CD4-positive, CD25-positive, alpha-beta regulatory T cell (primary cell): ENCODE results near the gene UFD1. TPM values are rescaled to one million over a fixed set of nuclear protein-coding genes. Genes with fewer than 3 reads are reported as not detected.

Experiments used
- ATAC-seq, 2 donors: fragments of 150-1000 bp; cut with Tn5 transposase; one replicate each; pipeline ENCODE4 v1.10.0; 2021; ENCODE audit warnings: low read depth in 2 of 2, moderate number of reproducible peaks in 2 of 2, moderate library complexity in 1 of 2
- DNase-seq, 3 donors: peaks; one replicate each; pipeline versions ENCODE4 v3.0.0 to v3.0.0-alpha.2; 2012 to 2022; ENCODE audit warnings: mixed read lengths in 1 of 3
- H3K27ac ChIP-seq: one replicate; pipeline ENCODE4 v1.7.0; 2013; ENCODE audit warnings: mild to moderate bottlenecking, low read length; ENCODE audit not compliant: insufficient read depth, poor library complexity, severe bottlenecking
- H3K27me3 ChIP-seq: one replicate; pipeline ENCODE4 v1.7.0; 2013; ENCODE audit warnings: low read length; ENCODE audit not compliant: control insufficient read depth, insufficient read depth
- H3K36me3 ChIP-seq: one replicate; pipeline ENCODE4 v1.7.0; 2013; ENCODE audit warnings: mild to moderate bottlenecking, low read length, moderate library complexity; ENCODE audit not compliant: control insufficient read depth, insufficient read depth
- H3K4me1 ChIP-seq: 2 replicates; pipeline ENCODE4 v1.7.0; 2013; ENCODE audit warnings: mild to moderate bottlenecking, low read length; ENCODE audit not compliant: insufficient read depth, control insufficient read depth, poor library complexity, severe bottlenecking
- H3K4me3 ChIP-seq: one replicate; pipeline ENCODE4 v1.7.0; 2013; ENCODE audit warnings: low read depth, mild to moderate bottlenecking, low read length, moderate library complexity
- H3K9me3 ChIP-seq, 2 experiments: 1 replicate in 1 of 2; 2 replicates in 1 of 2; pipeline ENCODE4 v1.7.0; 2013; ENCODE audit warnings: low read length in 2 of 2, mild to moderate bottlenecking in 1 of 2, moderate library complexity in 1 of 2; ENCODE audit not compliant: control insufficient read depth in 2 of 2
- H3K27ac Mint-ChIP-seq, 3 donors: one replicate each; pipeline ENCODE4 v1.8.0; 2020 to 2022; ENCODE audit warnings: mild to moderate bottlenecking in 3 of 3, mixed read lengths in 3 of 3, moderate library complexity in 2 of 3
- H3K27me3 Mint-ChIP-seq: one replicate; pipeline ENCODE4 v1.8.0; 2022; ENCODE audit warnings: mild to moderate bottlenecking, mixed read lengths
- H3K36me3 Mint-ChIP-seq: one replicate; pipeline ENCODE4 v1.8.0; 2020; ENCODE audit warnings: mixed read lengths
- H3K4me1 Mint-ChIP-seq, 4 donors: one replicate each; pipeline ENCODE4 v1.8.0; 2020 to 2022; ENCODE audit warnings: mixed read lengths in 4 of 4, mild to moderate bottlenecking in 1 of 4
- H3K4me3 Mint-ChIP-seq, 4 donors: one replicate each; pipeline ENCODE4 v1.8.0; 2020 to 2022; ENCODE audit warnings: mild to moderate bottlenecking in 4 of 4, mixed read lengths in 4 of 4, moderate library complexity in 3 of 4
- H3K9me3 Mint-ChIP-seq, 7 donors: one replicate each; pipeline ENCODE4 v1.8.0; 2020 to 2022; ENCODE audit warnings: mixed read lengths in 7 of 7, mild to moderate bottlenecking in 3 of 7, moderate library complexity in 2 of 7
- polyA plus RNA-seq, 4 donors: library from polyadenylated mRNA; unstranded; fragments of 300-500 nt; fragmentation: Illumina TruSeq; gene quantifications; one replicate each; pipeline ENCODE4 v1.2.3, GENCODE V29; 2021
- total RNA-seq: library from RNA; stranded (reverse); gene quantifications from one replicate; pipeline ENCODE4 v1.2.3, GENCODE V29; 2022

Gene UFD1
- total and polyA plus RNA-seq, 5 donors from 2014 or later = 97.7 to 146 (median 113) TPM

DNA sequence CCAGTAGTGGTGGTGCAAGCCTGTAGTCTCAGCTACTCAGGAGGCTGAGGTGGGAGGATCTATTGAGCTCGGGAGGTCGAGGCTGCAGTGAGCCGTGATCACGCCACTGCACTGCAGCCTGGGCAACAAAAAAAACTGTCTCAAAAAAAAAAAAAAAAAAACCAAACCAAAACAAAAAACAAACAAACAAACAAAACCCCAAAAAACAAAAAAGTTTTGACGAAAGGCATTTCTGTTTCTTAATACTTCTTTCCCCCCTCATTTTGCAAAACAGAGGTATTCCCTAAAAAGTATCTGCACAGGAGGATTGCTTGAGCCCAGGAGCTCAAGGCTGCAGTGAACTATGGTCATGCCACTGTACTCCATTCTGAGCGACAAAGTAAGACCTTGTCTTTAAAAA lies 58.7 kb downstream of the UFD1 start:
- H3K4me3 Mint-ChIP-seq = peak overlapping the region; percentile 52 to 85 (median 77)
- H3K36me3 ChIP-seq = peaks cover 5% of the 10 kb centered on the region
- peaks cover 19 to 86% (median 66%) of the 10 kb centered on the region in 4 donors for H3K4me1 Mint-ChIP-seq
- peaks cover 40% of the 10 kb centered on the region for H3K4me1 ChIP-seq
- DNase-seq = no peak
- H3K27me3 ChIP-seq = no peaks in the 10 kb centered on the region
- no peaks in the 10 kb centered on the region for H3K36me3 Mint-ChIP-seq
- H3K27me3 Mint-ChIP-seq = no peaks in the 10 kb centered on the region
- peak overlapping the region; percentile 79 for H3K27ac ChIP-seq
- ATAC-seq = no peak
- H3K9me3 Mint-ChIP-seq = no peaks in the 10 kb centered on the region
- H3K27ac Mint-ChIP-seq = peak overlapping the region; percentile 88 to 95 (median 93)
- H3K4me3 ChIP-seq = no peak overlapping the region
- no peaks in the 10 kb centered on the region for H3K9me3 ChIP-seq

DNA sequence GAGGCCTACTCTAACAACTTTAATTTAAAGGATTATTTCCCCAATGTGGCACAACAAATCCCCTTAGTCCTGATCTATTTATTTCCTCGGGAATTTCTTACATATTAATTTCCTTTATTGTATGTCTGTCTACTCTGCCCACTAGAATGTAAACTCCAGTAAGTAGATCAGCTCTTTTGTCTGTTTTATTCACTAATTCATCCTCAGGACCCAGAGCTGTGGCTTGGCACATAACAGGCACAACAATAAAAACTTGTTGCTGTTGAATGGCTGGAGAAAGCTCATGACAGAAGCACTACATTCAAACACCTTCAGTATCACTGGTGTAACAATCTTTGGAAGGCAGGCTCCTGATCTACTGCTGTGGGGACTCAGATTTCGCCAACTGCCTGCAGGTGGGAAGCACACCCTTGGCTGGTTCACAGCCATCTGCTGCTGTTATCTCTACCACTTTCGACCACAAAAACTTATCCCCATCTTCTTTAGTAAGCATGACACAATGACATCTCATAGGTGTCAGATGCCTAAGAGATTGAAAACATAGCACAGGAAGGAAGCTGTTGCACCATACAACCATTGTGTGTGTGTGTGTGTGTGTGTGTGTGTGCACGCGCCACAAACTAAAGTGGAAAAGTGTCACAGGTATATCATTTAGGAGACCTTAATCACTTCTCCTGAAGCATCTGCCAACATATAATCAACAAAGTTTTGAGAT lies 59.4 kb downstream of the UFD1 start:
- Histone ChIP-seq H3K4me1 (peaks cover 40% of the 10 kb centered on the region), H3K27me3 (no peaks in the 10 kb centered on the region), H3K27ac (peak overlapping the region; percentile 79), H3K4me3 (peak overlapping the region; percentile 57), H3K9me3 (no peaks in the 10 kb centered on the region), H3K36me3 (no peaks in the 10 kb centered on the region)
- H3K4me1 Mint-ChIP-seq = peaks cover 19 to 84% (median 66%) of the 10 kb centered on the region in 4 donors
- DNase-seq (peak in 2 of 3 donors; percentile 59 to 86), ATAC-seq (peak; percentile 74 to 84)
- H3K27ac Mint-ChIP-seq = peak overlapping the region; percentile 88 to 95 (median 93)
- H3K9me3 Mint-ChIP-seq = no peaks in the 10 kb centered on the region
- H3K4me3 Mint-ChIP-seq = peak overlapping the region; percentile 52 to 81 (median 62)
- no peaks in the 10 kb centered on the region for H3K27me3 Mint-ChIP-seq
- no peaks in the 10 kb centered on the region for H3K36me3 Mint-ChIP-seq

DNA sequence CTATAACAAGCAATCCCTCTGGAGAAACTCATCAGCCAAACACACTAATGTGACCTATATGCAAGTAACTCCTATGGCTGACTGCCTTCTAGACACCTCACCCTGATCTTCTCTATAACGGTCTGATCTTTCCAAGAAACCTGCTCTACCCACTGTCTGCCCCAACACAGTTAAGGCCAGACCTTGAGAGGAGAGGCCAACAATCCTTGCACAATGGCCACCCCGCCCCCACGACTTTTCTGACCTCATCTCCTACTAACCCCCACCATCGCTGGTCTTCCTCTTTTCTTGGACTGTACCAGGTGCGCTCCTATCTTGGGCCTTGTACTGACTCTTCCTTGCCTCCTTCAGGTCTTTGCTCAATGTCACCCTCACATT lies 59.9 kb downstream of the UFD1 start:
- peak overlapping the region; percentile 57 for H3K4me3 ChIP-seq
- H3K27ac ChIP-seq = peak overlapping the region; percentile 79
- no peaks in the 10 kb centered on the region for H3K36me3 ChIP-seq
- DNase-seq (peak in 1 of 3 donors; percentile 17), ATAC-seq (no peak)
- H3K36me3 Mint-ChIP-seq = peaks cover 2% of the 10 kb centered on the region
- no peaks in the 10 kb centered on the region for H3K27me3 ChIP-seq
- no peaks in the 10 kb centered on the region for H3K27me3 Mint-ChIP-seq
- H3K9me3 ChIP-seq = no peaks in the 10 kb centered on the region
- peaks cover 39% of the 10 kb centered on the region for H3K4me1 ChIP-seq
- peak overlapping the region; percentile 88 to 95 (median 93) for H3K27ac Mint-ChIP-seq
- H3K4me3 Mint-ChIP-seq = peak overlapping the region; percentile 52 to 81 (median 62)
- H3K9me3 Mint-ChIP-seq = no peaks in the 10 kb centered on the region
- peaks cover 21 to 81% (median 64%) of the 10 kb centered on the region in 4 donors for H3K4me1 Mint-ChIP-seq

DNA sequence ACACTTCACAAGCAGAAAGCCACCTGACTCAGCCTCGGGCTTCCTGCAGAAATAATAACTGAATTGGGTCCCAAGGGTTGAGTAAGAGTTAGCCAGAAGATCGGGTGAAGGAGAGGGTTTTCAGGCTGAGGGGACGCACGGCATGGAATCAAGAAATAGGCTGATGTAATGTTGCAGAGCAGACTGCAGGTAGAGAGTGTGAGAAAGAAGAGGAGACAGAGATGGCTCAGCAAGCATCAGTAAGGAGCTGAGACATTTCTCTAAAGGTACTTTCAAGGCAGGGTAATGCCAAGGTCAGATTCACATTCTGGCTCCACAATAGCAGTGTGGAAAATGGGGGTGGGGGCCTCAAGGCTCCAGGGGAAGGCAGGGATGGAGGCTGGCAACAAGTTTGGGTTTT lies 66.1 kb downstream of the UFD1 start:
- H3K4me3 Mint-ChIP-seq = no peak overlapping the region
- no peaks in the 10 kb centered on the region for H3K9me3 Mint-ChIP-seq
- peaks cover 26% of the 10 kb centered on the region for H3K36me3 ChIP-seq
- peaks cover 8 to 47% (median 31%) of the 10 kb centered on the region in 4 donors for H3K4me1 Mint-ChIP-seq
- peaks cover 12% of the 10 kb centered on the region for H3K36me3 Mint-ChIP-seq
- no peaks in the 10 kb centered on the region for H3K9me3 ChIP-seq
- no peak overlapping the region for H3K4me3 ChIP-seq
- no peaks in the 10 kb centered on the region for H3K4me1 ChIP-seq
- DNase-seq (no peak), ATAC-seq (no peak)
- no peak overlapping the region for H3K27ac ChIP-seq
- no peaks in the 10 kb centered on the region for H3K27me3 ChIP-seq
- H3K27ac Mint-ChIP-seq = peak overlapping the region; percentile 28 to 83 (median 79)
- no peaks in the 10 kb centered on the region for H3K27me3 Mint-ChIP-seq

DNA sequence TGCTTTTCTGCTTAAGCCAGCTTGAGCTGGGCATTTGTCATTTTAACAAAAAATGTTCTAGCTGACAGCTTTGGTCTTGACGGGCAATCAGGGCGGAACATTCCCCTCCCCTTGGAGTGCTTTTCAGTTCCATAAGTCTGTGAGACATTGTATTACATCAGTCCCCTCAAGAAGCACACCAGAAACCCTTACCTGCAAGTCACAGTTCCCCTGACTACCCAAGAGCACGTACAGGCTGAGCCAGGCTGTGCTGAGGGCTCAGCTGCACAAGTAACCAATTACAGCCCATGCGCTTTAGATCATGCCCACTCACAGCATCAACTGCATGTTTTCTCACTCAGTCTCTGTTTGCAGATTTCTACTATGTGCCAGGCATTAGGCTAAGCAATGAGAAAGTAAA lies 66.5 kb downstream of the UFD1 start:
- no peak for ATAC-seq
- Mint-ChIP-seq H3K36me3 (peaks cover 15% of the 10 kb centered on the region), H3K27ac (peak overlapping the region; percentile 21 to 79 (median 28)), H3K4me1 (peaks cover 5 to 44% (median 31%) of the 10 kb centered on the region in 4 donors), H3K27me3 (no peaks in the 10 kb centered on the region), H3K9me3 (no peaks in the 10 kb centered on the region), H3K4me3 (no peak overlapping the region)
- no peak overlapping the region for H3K27ac ChIP-seq
- no peak for DNase-seq
- H3K27me3 ChIP-seq = no peaks in the 10 kb centered on the region
- no peaks in the 10 kb centered on the region for H3K4me1 ChIP-seq
- H3K4me3 ChIP-seq = no peak overlapping the region
- H3K36me3 ChIP-seq = peaks cover 29% of the 10 kb centered on the region
- no peaks in the 10 kb centered on the region for H3K9me3 ChIP-seq

DNA sequence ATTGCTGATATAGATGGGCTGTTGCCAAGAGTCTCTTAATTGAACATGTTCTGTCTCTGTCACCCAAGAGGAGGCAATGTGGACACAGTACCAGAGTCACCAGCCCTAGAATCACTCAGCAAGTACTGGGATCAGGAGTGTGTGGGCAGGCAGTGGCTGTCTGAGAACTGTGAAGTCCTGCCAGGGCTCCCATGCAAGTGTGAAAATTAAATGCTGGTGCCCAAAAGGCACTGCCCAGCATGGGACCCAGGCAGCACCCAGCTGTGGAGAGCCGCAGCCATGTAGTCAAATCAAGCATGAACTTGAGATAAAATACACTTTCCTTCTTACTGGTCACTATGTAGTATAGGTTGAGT lies 67.3 kb downstream of the UFD1 start:
- peak overlapping the region in 2 of 3 donors; percentile 67 to 79 for H3K27ac Mint-ChIP-seq
- DNase-seq (no peak), ATAC-seq (no peak)
- H3K9me3 ChIP-seq = no peaks in the 10 kb centered on the region
- peaks cover 35% of the 10 kb centered on the region for H3K36me3 ChIP-seq
- H3K4me1 ChIP-seq = no peaks in the 10 kb centered on the region
- peaks cover 23% of the 10 kb centered on the region for H3K36me3 Mint-ChIP-seq
- no peaks in the 10 kb centered on the region for H3K27me3 ChIP-seq
- no peak overlapping the region for H3K4me3 ChIP-seq
- peaks cover 5 to 38% (median 31%) of the 10 kb centered on the region in 4 donors for H3K4me1 Mint-ChIP-seq
- no peak overlapping the region for H3K27ac ChIP-seq
- no peaks in the 10 kb centered on the region for H3K9me3 Mint-ChIP-seq
- no peak overlapping the region for H3K4me3 Mint-ChIP-seq
- no peaks in the 10 kb centered on the region for H3K27me3 Mint-ChIP-seq

DNA sequence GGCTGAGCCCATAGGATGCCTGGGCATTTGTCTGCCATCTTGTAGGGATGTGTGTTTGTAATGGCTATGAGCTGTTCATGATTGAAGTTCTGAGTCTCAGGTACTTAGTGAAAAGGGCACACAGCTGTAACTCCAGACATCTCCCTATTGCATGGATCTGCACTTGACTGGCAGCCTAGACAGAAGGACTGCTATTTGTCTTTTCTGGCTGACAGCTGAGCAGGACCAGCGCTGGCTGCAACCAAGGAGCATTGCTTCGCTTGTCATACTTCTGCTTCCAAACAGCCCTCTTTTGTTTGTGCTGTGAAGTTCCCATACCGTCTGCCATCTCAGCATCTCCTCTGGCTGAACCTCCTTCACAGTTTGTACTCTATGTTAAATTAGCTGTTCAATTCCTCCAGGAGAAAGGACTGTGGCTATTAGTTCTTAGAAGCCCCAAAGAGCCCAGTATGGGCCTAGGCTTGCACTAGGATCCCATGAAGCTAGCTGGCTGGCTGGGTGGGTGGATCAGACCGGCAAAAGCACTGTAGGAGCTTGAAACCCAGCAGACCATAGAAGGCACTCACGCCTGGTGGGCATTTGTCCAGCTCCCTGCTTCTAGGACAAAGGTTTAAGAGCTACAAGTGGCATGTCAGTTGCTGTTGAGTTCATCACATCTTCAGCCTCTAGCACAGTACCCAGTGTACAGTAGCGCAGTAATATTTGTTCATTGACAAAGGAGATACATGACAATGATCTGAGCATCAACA lies 67.9 kb downstream of the UFD1 start:
- peaks cover 27% of the 10 kb centered on the region for H3K36me3 Mint-ChIP-seq

More for the DNA sequence above, 67.9 kb downstream of the UFD1 start:
- H3K27me3 Mint-ChIP-seq = no peaks in the 10 kb centered on the region
- Histone ChIP-seq H3K36me3 (peaks cover 39% of the 10 kb centered on the region), H3K27me3 (no peaks in the 10 kb centered on the region), H3K4me3 (no peak overlapping the region), H3K9me3 (no peaks in the 10 kb centered on the region), H3K27ac (no peak overlapping the region), H3K4me1 (no peaks in the 10 kb centered on the region)
- H3K9me3 Mint-ChIP-seq = no peaks in the 10 kb centered on the region
- H3K4me3 Mint-ChIP-seq = no peak overlapping the region
- peak overlapping the region in 2 of 3 donors; percentile 17 to 36 for H3K27ac Mint-ChIP-seq
- H3K4me1 Mint-ChIP-seq = peaks cover 5 to 38% (median 27%) of the 10 kb centered on the region in 4 donors
- no peak for DNase-seq
- no peak for ATAC-seq
